ENCODE data around the gene MRPL48.

MRPL48 gene

DNA sequence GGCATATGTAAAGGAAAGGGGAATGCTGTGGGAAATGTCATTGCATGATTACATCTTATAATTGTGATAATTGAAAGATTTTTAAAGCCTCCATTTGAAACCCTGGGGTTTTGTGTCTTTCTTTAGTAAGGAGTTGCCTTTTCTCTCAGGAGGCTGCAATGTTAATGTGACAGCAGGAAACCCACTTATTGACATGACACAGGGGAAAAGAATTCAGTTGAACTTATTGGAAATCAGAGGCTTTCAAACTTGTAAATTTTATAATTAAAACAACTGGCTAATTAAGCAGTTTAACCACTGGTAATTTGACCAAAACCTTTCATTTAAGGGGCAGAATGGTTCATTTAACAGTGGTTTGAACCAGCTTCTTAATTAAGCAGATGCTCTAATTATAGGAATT is 31.2 kb downstream of the MRPL48 start:
- TF ChIP-seq, protein P1, sequence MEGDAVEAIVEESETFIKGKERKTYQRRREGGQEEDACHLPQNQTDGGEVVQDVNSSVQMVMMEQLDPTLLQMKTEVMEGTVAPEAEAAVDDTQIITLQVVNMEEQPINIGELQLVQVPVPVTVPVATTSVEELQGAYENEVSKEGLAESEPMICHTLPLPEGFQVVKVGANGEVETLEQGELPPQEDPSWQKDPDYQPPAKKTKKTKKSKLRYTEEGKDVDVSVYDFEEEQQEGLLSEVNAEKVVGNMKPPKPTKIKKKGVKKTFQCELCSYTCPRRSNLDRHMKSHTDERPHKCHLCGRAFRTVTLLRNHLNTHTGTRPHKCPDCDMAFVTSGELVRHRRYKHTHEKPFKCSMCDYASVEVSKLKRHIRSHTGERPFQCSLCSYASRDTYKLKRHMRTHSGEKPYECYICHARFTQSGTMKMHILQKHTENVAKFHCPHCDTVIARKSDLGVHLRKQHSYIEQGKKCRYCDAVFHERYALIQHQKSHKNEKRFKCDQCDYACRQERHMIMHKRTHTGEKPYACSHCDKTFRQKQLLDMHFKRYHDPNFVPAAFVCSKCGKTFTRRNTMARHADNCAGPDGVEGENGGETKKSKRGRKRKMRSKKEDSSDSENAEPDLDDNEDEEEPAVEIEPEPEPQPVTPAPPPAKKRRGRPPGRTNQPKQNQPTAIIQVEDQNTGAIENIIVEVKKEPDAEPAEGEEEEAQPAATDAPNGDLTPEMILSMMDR (IDR thresholded peaks at IDR 0.05) = no peak

GRCh38 chr11:73830261-73830660 is 42.6 kb downstream of the MRPL48 start:
- TF ChIP-seq, protein P1 (IDR thresholded peaks at IDR 0.05) = no peak

GRCh38 chr11:73833067-73833466 is 45.4 kb downstream of the MRPL48 start:
- TF ChIP-seq, protein P1 (IDR thresholded peaks at IDR 0.05) = no peak

DNA sequence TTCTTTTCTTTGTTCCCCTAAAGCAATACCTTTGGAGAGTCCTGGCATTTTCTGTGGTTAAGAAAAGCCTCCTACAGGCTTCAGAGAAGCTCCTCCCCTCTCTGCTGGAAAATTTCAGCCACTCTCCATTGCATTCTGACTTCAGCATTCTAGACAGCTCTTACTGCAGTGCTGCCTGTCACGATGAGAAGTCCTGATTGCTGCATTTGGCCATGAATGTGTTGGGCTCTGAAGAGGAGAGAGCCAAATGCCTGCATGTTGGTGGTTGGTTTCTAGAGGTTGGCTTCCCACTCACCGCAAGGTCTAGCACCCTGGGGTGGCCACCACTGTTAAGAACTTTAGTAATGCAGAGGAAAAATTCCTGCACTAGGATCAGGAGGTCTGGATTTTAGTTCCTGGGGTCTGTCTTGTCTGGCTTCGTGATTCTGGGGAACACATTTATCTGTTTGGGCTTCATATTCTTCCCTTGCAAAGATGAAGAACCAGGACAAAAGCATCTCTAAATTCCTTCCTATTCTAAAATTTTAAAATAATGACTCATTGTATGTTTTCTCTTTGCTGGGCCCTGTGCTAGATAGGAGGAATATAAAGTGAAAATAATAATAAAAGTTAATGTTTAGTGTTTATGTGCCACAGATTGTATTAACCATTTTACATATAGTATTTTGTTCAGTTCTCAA is 50.9 kb downstream of the MRPL48 start:
- TF ChIP-seq, protein P1 (IDR thresholded peaks at IDR 0.05) = no peak

DNA sequence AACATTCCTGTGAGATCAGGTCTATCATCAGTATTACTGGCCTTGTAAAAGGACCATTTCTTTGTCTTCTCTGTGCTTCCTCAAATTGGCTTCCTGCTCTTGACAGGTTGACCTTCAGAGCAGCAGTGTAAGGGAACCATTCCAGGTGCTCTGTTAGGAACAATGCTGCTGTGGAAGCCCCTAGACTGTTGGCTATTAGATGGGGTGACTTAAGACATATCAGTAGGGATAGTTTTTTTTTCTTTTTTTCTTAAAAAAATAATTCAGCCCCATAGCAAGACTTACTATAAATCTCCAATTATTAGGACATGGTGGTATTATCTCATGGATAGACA is 51.4 kb downstream of the MRPL48 start:
- TF ChIP-seq, protein P1 (IDR thresholded peaks at IDR 0.05) = no peak

DNA sequence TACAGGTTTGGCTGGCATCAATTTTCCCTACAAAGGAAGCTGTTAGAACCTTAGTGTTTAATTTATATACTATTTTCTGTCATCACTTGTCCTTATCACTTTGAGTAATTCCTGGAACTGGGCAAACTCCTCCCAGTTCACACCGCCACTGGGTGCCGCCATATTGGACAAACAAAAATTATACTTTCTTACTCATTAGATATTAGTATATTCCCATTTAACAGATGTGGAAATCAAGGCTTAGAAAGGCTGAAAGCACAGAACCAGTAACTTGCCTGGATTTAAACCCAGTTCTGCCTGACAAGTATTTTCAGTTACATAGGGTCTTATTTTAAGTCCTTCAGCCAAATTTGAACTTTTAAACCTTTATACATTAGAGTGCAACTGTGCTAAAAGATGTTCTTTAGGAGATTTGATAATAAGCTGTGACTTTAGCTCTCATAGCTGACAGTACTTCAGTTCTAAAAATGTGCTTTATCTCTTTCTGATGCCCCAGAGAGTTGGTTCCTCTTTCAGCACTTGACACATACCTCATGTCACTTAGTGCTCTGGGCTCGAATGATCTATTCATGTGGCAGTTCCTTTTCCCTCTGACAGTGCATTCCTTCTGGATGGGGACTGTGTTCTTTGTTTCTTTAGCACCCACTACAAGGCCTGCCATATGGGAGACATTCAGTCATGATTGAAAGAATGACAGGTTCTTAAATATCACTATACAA is 63.5 kb downstream of the MRPL48 start:
- TF ChIP-seq, protein P1 (IDR thresholded peaks at IDR 0.05) = no peak

- TF ChIP-seq, protein P1 (IDR thresholded peaks at IDR 0.05) = no peak
These were observed 64.4 kb downstream of the MRPL48 start for GRCh38 chr11:73852049-73852448.
